ENCODE results near the gene RPS6KA4.
A peak's percentile ranks its signal among the peaks of the same experiment; 100 is the strongest.

Gene RPS6KA4

GRCh38 chr11:64383580-64383979 lies 24.6 kb downstream of the RPS6KA4 start:
- peaks cover 5% of the 10 kb centered on the region for H3K9me3 ChIP-seq (ENCODE audit: control insufficient read depth, low read length)
- DNase-seq = no peak
- peaks cover 2% of the 10 kb centered on the region for H3K4me1 ChIP-seq (ENCODE audit: control insufficient read depth, insufficient read depth, low read depth, low read length)
- no peak overlapping the region for H2BK5ac ChIP-seq (ENCODE audit: low read depth, low read length, poor library complexity, severe bottlenecking)
- no peak overlapping the region for H3K9ac ChIP-seq (ENCODE audit: low read length)
- no peak overlapping the region for H3K23ac ChIP-seq (ENCODE audit: low read length in 2 of 2)
- no peak overlapping the region for H2AFZ ChIP-seq (ENCODE audit: low read depth, low read length)
- 50% methylated on average over 2 of the region's 2 CpGs for WGBS
- no peak overlapping the region for H2BK120ac ChIP-seq (ENCODE audit: low read depth, low read length)
- H3K4me2 ChIP-seq (ENCODE audit: low read length, poor library complexity, severe bottlenecking) = no peak overlapping the region
- H3K14ac ChIP-seq (ENCODE audit: low read length in 2 of 2) = no peak overlapping the region
- no peaks in the 10 kb centered on the region for H3K36me3 ChIP-seq (ENCODE audit: control insufficient read depth in 1 of 2, insufficient read depth in 2 of 2, low read depth in 1 of 2, low read length in 2 of 2)
- peaks cover 17 to 90% of the 10 kb centered on the region in 2 experiments for H3K27me3 ChIP-seq (ENCODE audit: control insufficient read depth in 1 of 2, insufficient read depth in 1 of 2, low read length in 2 of 2)
- no peak overlapping the region for H2BK12ac ChIP-seq (ENCODE audit: low read length in 2 of 2)
- no peaks in the 10 kb centered on the region for H3K79me1 ChIP-seq (replicated peaks; ENCODE audit: low read length, poor library complexity, severe bottlenecking)
- H4K91ac ChIP-seq (ENCODE audit: low read length) = no peak overlapping the region
- H3K4me3 ChIP-seq (ENCODE audit: insufficient read depth in 1 of 2, low read depth in 1 of 2, low read length in 2 of 2) = no peak overlapping the region
- H2AK5ac ChIP-seq (ENCODE audit: low read length, severe bottlenecking) = no peak overlapping the region
- H3K4ac ChIP-seq (ENCODE audit: low read depth in 1 of 2, low read length in 2 of 2) = no peak overlapping the region
- H3K27ac ChIP-seq (ENCODE audit: low read length, poor library complexity, severe bottlenecking) = no peak overlapping the region
- H3K18ac ChIP-seq (ENCODE audit: low read depth in 1 of 2, low read length in 2 of 2) = no peak overlapping the region
- H2BK15ac ChIP-seq (ENCODE audit: low read depth, poor library complexity, severe bottlenecking) = no peak overlapping the region
- H4K8ac ChIP-seq (ENCODE audit: low read length) = no peak overlapping the region

GRCh38 chr11:64384028-64384737 lies 25.2 kb downstream of the RPS6KA4 start:
- no peak overlapping the region for H3K4ac ChIP-seq (ENCODE audit: low read depth in 1 of 2, low read length in 2 of 2)
- no peak overlapping the region for H2BK5ac ChIP-seq (ENCODE audit: low read depth, low read length, poor library complexity, severe bottlenecking)
- no peak overlapping the region for H3K23ac ChIP-seq (ENCODE audit: low read length in 2 of 2)
- peaks cover 21 to 90% of the 10 kb centered on the region in 2 experiments for H3K27me3 ChIP-seq (ENCODE audit: control insufficient read depth in 1 of 2, insufficient read depth in 1 of 2, low read length in 2 of 2)
- no peaks in the 10 kb centered on the region for H3K36me3 ChIP-seq (ENCODE audit: control insufficient read depth in 1 of 2, insufficient read depth in 2 of 2, low read depth in 1 of 2, low read length in 2 of 2)
- H3K4me3 ChIP-seq (ENCODE audit: insufficient read depth in 1 of 2, low read depth in 1 of 2, low read length in 2 of 2) = no peak overlapping the region
- no peak overlapping the region for H2AFZ ChIP-seq (ENCODE audit: low read depth, low read length)
- DNase-seq = no peak
- no peak overlapping the region for H2BK15ac ChIP-seq (ENCODE audit: low read depth, poor library complexity, severe bottlenecking)
- WGBS = 72% methylated on average over 17 of the region's 17 CpGs
- no peak overlapping the region for H3K9ac ChIP-seq (ENCODE audit: low read length)
- no peak overlapping the region for H3K14ac ChIP-seq (ENCODE audit: low read length in 2 of 2)
- peak overlapping the region in 1 of 2 experiments; percentile 27 for H3K18ac ChIP-seq (ENCODE audit: low read depth in 1 of 2, low read length in 2 of 2)
- no peak overlapping the region for H3K4me2 ChIP-seq (ENCODE audit: low read length, poor library complexity, severe bottlenecking)
- no peak overlapping the region for H2AK5ac ChIP-seq (ENCODE audit: low read length, severe bottlenecking)
- H3K79me1 ChIP-seq (replicated peaks; ENCODE audit: low read length, poor library complexity, severe bottlenecking) = no peaks in the 10 kb centered on the region
- peaks cover 2% of the 10 kb centered on the region for H3K4me1 ChIP-seq (ENCODE audit: control insufficient read depth, insufficient read depth, low read depth, low read length)
- H2BK12ac ChIP-seq (ENCODE audit: low read length in 2 of 2) = no peak overlapping the region
- H2BK120ac ChIP-seq (ENCODE audit: low read depth, low read length) = no peak overlapping the region
- no peak overlapping the region for H4K91ac ChIP-seq (ENCODE audit: low read length)
- peaks cover 5% of the 10 kb centered on the region for H3K9me3 ChIP-seq (ENCODE audit: control insufficient read depth, low read length)
- no peak overlapping the region for H3K27ac ChIP-seq (ENCODE audit: low read length, poor library complexity, severe bottlenecking)
- no peak overlapping the region for H4K8ac ChIP-seq (ENCODE audit: low read length)

- H3K79me1 ChIP-seq (replicated peaks; ENCODE audit: low read length, poor library complexity, severe bottlenecking) = no peaks in the 10 kb centered on the region
- no peak overlapping the region for H3K18ac ChIP-seq (ENCODE audit: low read depth in 1 of 2, low read length in 2 of 2)
- H4K8ac ChIP-seq (ENCODE audit: low read length) = no peak overlapping the region
- H3K14ac ChIP-seq (ENCODE audit: low read length in 2 of 2) = no peak overlapping the region
- no peak overlapping the region for H3K27ac ChIP-seq (ENCODE audit: low read length, poor library complexity, severe bottlenecking)
- H2BK5ac ChIP-seq (ENCODE audit: low read depth, low read length, poor library complexity, severe bottlenecking) = no peak overlapping the region
- H2BK15ac ChIP-seq (ENCODE audit: low read depth, poor library complexity, severe bottlenecking) = no peak overlapping the region
- H3K4me3 ChIP-seq (ENCODE audit: insufficient read depth in 1 of 2, low read depth in 1 of 2, low read length in 2 of 2) = no peak overlapping the region
- no peak overlapping the region for H3K23ac ChIP-seq (ENCODE audit: low read length in 2 of 2)
- no peaks in the 10 kb centered on the region for H3K36me3 ChIP-seq (ENCODE audit: control insufficient read depth in 1 of 2, insufficient read depth in 2 of 2, low read depth in 1 of 2, low read length in 2 of 2)
- peak overlapping the region in 1 of 2 experiments; percentile 34 for H2BK12ac ChIP-seq (ENCODE audit: low read length in 2 of 2)
- WGBS = 74% methylated on average over 15 of the region's 15 CpGs
- peaks cover 9% of the 10 kb centered on the region for H3K9me3 ChIP-seq (ENCODE audit: control insufficient read depth, low read length)
- H3K4me2 ChIP-seq (ENCODE audit: low read length, poor library complexity, severe bottlenecking) = no peak overlapping the region
- peak overlapping the region in 1 of 2 experiments; percentile 30 for H3K4ac ChIP-seq (ENCODE audit: low read depth in 1 of 2, low read length in 2 of 2)
- H3K27me3 ChIP-seq (ENCODE audit: control insufficient read depth in 1 of 2, insufficient read depth in 1 of 2, low read length in 2 of 2) = peaks cover 28 to 90% of the 10 kb centered on the region in 2 experiments
- peaks cover 2% of the 10 kb centered on the region for H3K4me1 ChIP-seq (ENCODE audit: control insufficient read depth, insufficient read depth, low read depth, low read length)
- no peak overlapping the region for H2AFZ ChIP-seq (ENCODE audit: low read depth, low read length)
- DNase-seq = no peak
- H2BK120ac ChIP-seq (ENCODE audit: low read depth, low read length) = no peak overlapping the region
- H2AK5ac ChIP-seq (ENCODE audit: low read length, severe bottlenecking) = no peak overlapping the region
- no peak overlapping the region for H4K91ac ChIP-seq (ENCODE audit: low read length)
- no peak overlapping the region for H3K9ac ChIP-seq (ENCODE audit: low read length)
Measured at GRCh38 chr11:64384981-64385944, 26.3 kb downstream of the RPS6KA4 start.

Measured in mesenchymal stem cell (in vitro differentiated cells and primary cell).